Measurements from ENCODE around the gene SHC3. TPM values are rescaled to one million over a fixed set of nuclear protein-coding genes. Genes with fewer than 3 reads are reported as not detected.

Gene SHC3
- total RNA-seq, 2 experiments from 2014 or later = 0.03 TPM; not detected in 1

DNA sequence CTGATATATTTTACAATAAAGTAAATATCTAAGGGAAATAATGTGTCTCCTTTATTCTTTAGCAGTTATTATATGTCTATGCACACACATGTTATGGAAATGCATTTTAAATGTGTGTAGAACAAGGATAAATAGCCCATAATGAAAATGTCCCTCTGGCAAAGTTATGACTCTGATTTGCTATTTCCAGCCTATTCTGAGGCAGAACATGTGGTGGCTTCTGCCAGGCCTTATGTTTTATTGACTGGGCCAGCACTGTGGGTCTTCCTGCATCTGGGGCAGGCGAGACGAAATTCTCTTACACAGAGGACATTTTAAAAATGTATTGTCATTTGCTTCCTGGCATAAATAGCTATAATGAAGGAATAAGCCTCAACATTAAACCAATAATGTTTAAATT, 134.5 kb downstream of the SHC3 start:
- Histone ChIP-seq H3K4me3 (ENCODE audit: low read depth, low read length, poor library complexity, severe bottlenecking) (no peak overlapping the region), H2AFZ (ENCODE audit: low read length) (no peak overlapping the region), H3K27ac (ENCODE audit: low read depth, low read length, poor library complexity, severe bottlenecking) (no peak overlapping the region), H3K79me2 (ENCODE audit: insufficient read depth, low read depth, low read length) (no peaks in the 10 kb centered on the region), H4K20me1 (ENCODE audit: insufficient read depth, low read length) (no peaks in the 10 kb centered on the region), H3K9me2 (ENCODE audit: insufficient read depth, low read length) (no peaks in the 10 kb centered on the region), H3K4me2 (ENCODE audit: low read length) (no peak overlapping the region), H3K36me3 (ENCODE audit: insufficient read depth, low read length) (no peaks in the 10 kb centered on the region), H3K4me1 (ENCODE audit: insufficient read depth, low read length, poor library complexity, severe bottlenecking) (no peaks in the 10 kb centered on the region), H3K9me3 (ENCODE audit: low read length) (no peaks in the 10 kb centered on the region)
- TF ChIP-seq EZH2phosphoT487 (IDR thresholded peaks at IDR 0.05; ENCODE audit: borderline replicate concordance, low read depth, low read length) = no peak
- no peak for TF ChIP-seq CTCF (conservative IDR thresholded peaks at IDR 0.05; ENCODE audit: low read length)
- ChIA-PET POLR2A (interaction anchor here (0.7 kb wide), 1 partner anchor 91 kb away, joined by 8 read pairs; no protein-coding TSS in a partner anchor), CTCF (ENCODE audit: unreplicated experiment) (no interaction called here)
- no peak for DNase-seq (ENCODE audit: low spot score)
- intact Hi-C loops (cut with micrococcal nuclease; ENCODE audit: unreplicated experiment) = no loop called here
- BruUV-seq (replicated peaks) = no TSS peak

- H2AFZ ChIP-seq (ENCODE audit: low read length) = no peak overlapping the region
- TF ChIP-seq EZH2phosphoT487 (IDR thresholded peaks at IDR 0.05; ENCODE audit: borderline replicate concordance, low read depth, low read length) = no peak
- TF ChIP-seq CTCF (conservative IDR thresholded peaks at IDR 0.05; ENCODE audit: low read length) = no peak
- no peak for DNase-seq (ENCODE audit: low spot score)
- H3K9me2 ChIP-seq (ENCODE audit: insufficient read depth, low read length) = no peaks in the 10 kb centered on the region
- ChIA-PET POLR2A (interaction anchor here (0.6 kb wide), 1 partner anchor 666 kb away, joined by 3 read pairs; no protein-coding TSS in a partner anchor), CTCF (ENCODE audit: unreplicated experiment) (no interaction called here)
- H3K4me3 ChIP-seq (ENCODE audit: low read depth, low read length, poor library complexity, severe bottlenecking) = no peak overlapping the region
- no peaks in the 10 kb centered on the region for H3K9me3 ChIP-seq (ENCODE audit: low read length)
- no TSS peak for BruUV-seq (replicated peaks)
- no peaks in the 10 kb centered on the region for H3K36me3 ChIP-seq (ENCODE audit: insufficient read depth, low read length)
- no peaks in the 10 kb centered on the region for H3K4me1 ChIP-seq (ENCODE audit: insufficient read depth, low read length, poor library complexity, severe bottlenecking)
- no peaks in the 10 kb centered on the region for H4K20me1 ChIP-seq (ENCODE audit: insufficient read depth, low read length)
- intact Hi-C loops (cut with micrococcal nuclease; ENCODE audit: unreplicated experiment) = no loop called here
- no peak overlapping the region for H3K27ac ChIP-seq (ENCODE audit: low read depth, low read length, poor library complexity, severe bottlenecking)
- H3K79me2 ChIP-seq (ENCODE audit: insufficient read depth, low read depth, low read length) = no peaks in the 10 kb centered on the region
- H3K4me2 ChIP-seq (ENCODE audit: low read length) = no peak overlapping the region
Observed at GRCh38 chr9:89042984-89043383, 135.6 kb downstream of the SHC3 start.

DNA sequence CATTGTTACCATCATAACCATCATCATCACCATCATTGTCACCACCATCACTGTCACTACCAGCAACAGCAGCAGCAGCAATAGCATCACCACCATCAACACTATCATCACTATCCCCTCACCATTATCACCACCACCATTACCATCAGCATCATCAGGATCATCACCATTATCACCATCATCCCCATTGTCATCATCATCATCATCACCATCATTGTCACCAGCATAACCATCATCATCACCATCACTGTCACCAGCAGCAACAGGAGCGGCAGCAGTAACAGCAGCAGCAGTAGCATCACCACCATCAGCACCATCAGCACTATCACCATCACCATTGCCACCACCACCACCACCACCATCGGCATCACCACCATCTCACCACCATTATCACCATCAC, 139.0 kb downstream of the SHC3 start:
- no peak overlapping the region for H3K4me3 ChIP-seq (ENCODE audit: low read depth, low read length, poor library complexity, severe bottlenecking)
- no peaks in the 10 kb centered on the region for H4K20me1 ChIP-seq (ENCODE audit: insufficient read depth, low read length)
- ChIA-PET CTCF (ENCODE audit: unreplicated experiment) (no interaction called here), POLR2A (no interaction called here)
- intact Hi-C loops (cut with micrococcal nuclease; ENCODE audit: unreplicated experiment) = no loop called here
- no peaks in the 10 kb centered on the region for H3K36me3 ChIP-seq (ENCODE audit: insufficient read depth, low read length)
- H2AFZ ChIP-seq (ENCODE audit: low read length) = no peak overlapping the region
- DNase-seq (ENCODE audit: low spot score) = no peak
- H3K27ac ChIP-seq (ENCODE audit: low read depth, low read length, poor library complexity, severe bottlenecking) = no peak overlapping the region
- no TSS peak for BruUV-seq (replicated peaks)
- H3K9me2 ChIP-seq (ENCODE audit: insufficient read depth, low read length) = no peaks in the 10 kb centered on the region
- H3K9me3 ChIP-seq (ENCODE audit: low read length) = no peaks in the 10 kb centered on the region
- no peak for TF ChIP-seq CTCF (conservative IDR thresholded peaks at IDR 0.05; ENCODE audit: low read length)
- no peak for TF ChIP-seq EZH2phosphoT487 (IDR thresholded peaks at IDR 0.05; ENCODE audit: borderline replicate concordance, low read depth, low read length)
- no peaks in the 10 kb centered on the region for H3K79me2 ChIP-seq (ENCODE audit: insufficient read depth, low read depth, low read length)
- H3K4me2 ChIP-seq (ENCODE audit: low read length) = no peak overlapping the region
- H3K4me1 ChIP-seq (ENCODE audit: insufficient read depth, low read length, poor library complexity, severe bottlenecking) = no peaks in the 10 kb centered on the region
